Upper lobe of left lung (tissue), 6 donors: ENCODE results near the gene TMEM168. TPM values are rescaled to one million over a fixed set of nuclear protein-coding genes. Genes with fewer than 3 reads are reported as not detected.

Source experiments
- ATAC-seq, 2 donors: fragments of 200-7000 bp; cut with Tn5 transposase; one replicate each; pipeline ENCODE4 v1.9.1; 2022; ENCODE audit warnings: mild to moderate bottlenecking in 2 of 2, moderate library complexity in 2 of 2; ENCODE audit not compliant: low FRiP score in 2 of 2
- DNase-seq, 2 donors: peaks; one replicate each; pipeline ENCODE4 v3.0.0-alpha.2; 2019 to 2020
- H3K27ac ChIP-seq, 4 donors: fragments of 200-600 bp; sonication (generic); one replicate each; pipeline ENCODE4 v1.5.1; 2016 to 2019
- H3K27me3 ChIP-seq, 4 donors: fragments of 200-600 bp; sonication (generic); one replicate each; pipeline ENCODE4 v1.5.1; 2017 to 2019
- H3K36me3 ChIP-seq, 4 donors: fragments of 200-600 bp; sonication (generic); one replicate each; pipeline ENCODE4 v1.5.1; 2016 to 2019
- H3K4me1 ChIP-seq, 4 donors: fragments of 200-600 bp; sonication (generic); one replicate each; pipeline ENCODE4 v1.5.1; 2018 to 2019
- H3K4me3 ChIP-seq, 4 donors: fragments of 200-600 bp; sonication (generic); one replicate each; pipeline ENCODE4 v1.5.1; 2017 to 2019; ENCODE audit warnings: mild to moderate bottlenecking in 2 of 4, moderate library complexity in 1 of 4
- H3K9me3 ChIP-seq, 4 donors: fragments of 200-600 bp; sonication (generic); one replicate each; pipeline ENCODE4 v1.5.1; 2018 to 2019
- EP300 ChIP-seq, 4 donors: sonication (generic); formaldehyde crosslinking; IDR thresholded peaks; one replicate each; pipeline ENCODE4 v1.5.1; 2017; ENCODE audit warnings: antibody characterized with exemption in 4 of 4, control low read depth in 2 of 4
- POLR2A ChIP-seq, 4 donors: fragments of 450-650 bp; IDR thresholded peaks; one replicate each; pipeline ENCODE4 v1.5.1; 2016 to 2017; ENCODE audit warnings: antibody characterized with exemption in 4 of 4, mild to moderate bottlenecking in 2 of 4
- POLR2AphosphoS5 ChIP-seq, 2 donors: sonication (generic); formaldehyde crosslinking; IDR thresholded peaks; one replicate each; pipeline ENCODE4 v1.5.1; 2017; ENCODE audit warnings: antibody characterized with exemption in 2 of 2
- WGBS, 2 donors: methylation state at CpG; one replicate each; pipeline ENCODE4 v1.1.5; 2017 to 2018; 5-methylcytosine and 5-hydroxymethylcytosine counted together
- total RNA-seq, 6 donors: library from RNA; depleted of rRNA in 4 of 6; stranded (reverse); fragments of >200 nt in 4 of 6; gene quantifications; one replicate each; pipeline versions ENCODE4 v1.1.0 to v1.2.1, GENCODE V29; 2016 to 2021
- TF ChIP-seq, protein P1 (sequence below), 6 experiments: fragments of 450-650 bp in 4 of 6; fragments of 200-600 bp in 2 of 6; sonication (generic) in 2 of 6; IDR thresholded peaks; one replicate each; pipeline ENCODE4 v1.5.1; 2016 to 2019; ENCODE audit warnings: antibody characterized with exemption in 6 of 6
- donor health status: DM: no; HTN: no; CAD: no; lungs with moderate emphysema.
- donor health status: DM: no; HTN: yes; CAD: no; lungs with severe emphysema.

The TMEM168 gene
- total RNA-seq, 6 donors from 2014 or later: 9.5 to 33.0 (median 20.4) TPM

- Histone ChIP-seq H3K4me1 (peaks cover 0 to 3% (median 0%) of the 10 kb centered on the region in 4 donors), H3K9me3 (no peaks in the 10 kb centered on the region), H3K27ac (no peak overlapping the region), H3K36me3 (peaks cover 0 to 12% (median 6%) of the 10 kb centered on the region in 4 donors), H3K4me3 (no peak overlapping the region), H3K27me3 (no peaks in the 10 kb centered on the region)
- 93 to 94% methylated on average over 3 of the region's 3 CpGs for WGBS, 2 donors
- TF ChIP-seq POLR2AphosphoS5 (IDR thresholded peaks at IDR 0.05) (no peak), EP300 (IDR thresholded peaks at IDR 0.05) (no peak), POLR2A (IDR thresholded peaks at IDR 0.05) (no peak)
- TF ChIP-seq, protein P1, sequence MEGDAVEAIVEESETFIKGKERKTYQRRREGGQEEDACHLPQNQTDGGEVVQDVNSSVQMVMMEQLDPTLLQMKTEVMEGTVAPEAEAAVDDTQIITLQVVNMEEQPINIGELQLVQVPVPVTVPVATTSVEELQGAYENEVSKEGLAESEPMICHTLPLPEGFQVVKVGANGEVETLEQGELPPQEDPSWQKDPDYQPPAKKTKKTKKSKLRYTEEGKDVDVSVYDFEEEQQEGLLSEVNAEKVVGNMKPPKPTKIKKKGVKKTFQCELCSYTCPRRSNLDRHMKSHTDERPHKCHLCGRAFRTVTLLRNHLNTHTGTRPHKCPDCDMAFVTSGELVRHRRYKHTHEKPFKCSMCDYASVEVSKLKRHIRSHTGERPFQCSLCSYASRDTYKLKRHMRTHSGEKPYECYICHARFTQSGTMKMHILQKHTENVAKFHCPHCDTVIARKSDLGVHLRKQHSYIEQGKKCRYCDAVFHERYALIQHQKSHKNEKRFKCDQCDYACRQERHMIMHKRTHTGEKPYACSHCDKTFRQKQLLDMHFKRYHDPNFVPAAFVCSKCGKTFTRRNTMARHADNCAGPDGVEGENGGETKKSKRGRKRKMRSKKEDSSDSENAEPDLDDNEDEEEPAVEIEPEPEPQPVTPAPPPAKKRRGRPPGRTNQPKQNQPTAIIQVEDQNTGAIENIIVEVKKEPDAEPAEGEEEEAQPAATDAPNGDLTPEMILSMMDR (IDR thresholded peaks at IDR 0.05): no peak
- ATAC-seq: no peak
- DNase-seq: no peak
These were observed 8.6 kb downstream of the TMEM168 start for GRCh38 chr7:112781558-112781957.

DNA sequence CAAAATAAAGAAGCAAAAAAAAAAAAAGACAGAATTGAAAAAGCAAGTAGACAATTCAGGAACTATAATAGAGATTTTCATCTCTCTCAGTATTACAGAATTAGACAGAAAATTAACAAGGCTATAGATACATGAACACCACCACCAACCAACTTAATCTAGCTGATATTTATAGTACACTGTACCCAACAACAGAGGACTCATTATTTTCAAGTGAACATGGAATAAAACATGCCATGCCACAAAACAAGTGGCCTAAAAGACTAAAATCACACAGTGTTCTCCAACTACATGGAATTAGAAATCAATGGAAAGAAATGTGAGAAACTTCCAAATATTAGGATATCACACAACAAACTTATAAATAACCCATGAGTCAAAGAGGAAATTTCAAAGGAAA is 9.1 kb downstream of the TMEM168 start:
- TF ChIP-seq, protein P1 (IDR thresholded peaks at IDR 0.05): no peak
- TF ChIP-seq POLR2A (IDR thresholded peaks at IDR 0.05): no peak
- TF ChIP-seq EP300 (IDR thresholded peaks at IDR 0.05): no peak
- TF ChIP-seq POLR2AphosphoS5 (IDR thresholded peaks at IDR 0.05): no peak

GRCh38 chr7:112779667-112780066 is 10.5 kb downstream of the TMEM168 start:
- no peaks in the 10 kb centered on the region for H3K9me3 ChIP-seq
- DNase-seq (no peak), ATAC-seq (no peak)
- WGBS, 2 donors: 91 to 95% methylated on average over 4 of the region's 4 CpGs
- H3K27ac ChIP-seq: no peak overlapping the region
- H3K27me3 ChIP-seq: no peaks in the 10 kb centered on the region
- H3K4me1 ChIP-seq: peaks cover 0 to 3% (median 0%) of the 10 kb centered on the region in 4 donors
- TF ChIP-seq EP300 (IDR thresholded peaks at IDR 0.05) (no peak), POLR2A (IDR thresholded peaks at IDR 0.05) (no peak), POLR2AphosphoS5 (IDR thresholded peaks at IDR 0.05) (no peak)
- TF ChIP-seq, protein P1 (IDR thresholded peaks at IDR 0.05): no peak
- H3K36me3 ChIP-seq: peaks cover 0 to 11% (median 6%) of the 10 kb centered on the region in 4 donors
- H3K4me3 ChIP-seq: no peak overlapping the region

More for the DNA sequence above, 9.1 kb downstream of the TMEM168 start:
- H3K36me3 ChIP-seq: peaks cover 0 to 12% (median 6%) of the 10 kb centered on the region in 4 donors
- no peak overlapping the region for H3K4me3 ChIP-seq
- H3K4me1 ChIP-seq: peaks cover 0 to 3% (median 0%) of the 10 kb centered on the region in 4 donors
- no peak for DNase-seq
- H3K27me3 ChIP-seq: no peaks in the 10 kb centered on the region
- no peak overlapping the region for H3K27ac ChIP-seq
- no peak for ATAC-seq
- no peaks in the 10 kb centered on the region for H3K9me3 ChIP-seq

- H3K9me3 ChIP-seq: no peaks in the 10 kb centered on the region
- H3K4me3 ChIP-seq: no peak overlapping the region
- no peak for ATAC-seq
- H3K36me3 ChIP-seq: peaks cover 0 to 2% (median 0%) of the 10 kb centered on the region in 4 donors
- no peak for DNase-seq
- no peaks in the 10 kb centered on the region for H3K27me3 ChIP-seq
- no peak overlapping the region for H3K27ac ChIP-seq
- no peaks in the 10 kb centered on the region for H3K4me1 ChIP-seq
- TF ChIP-seq EP300 (IDR thresholded peaks at IDR 0.05): no peak
- no peak for TF ChIP-seq POLR2A (IDR thresholded peaks at IDR 0.05)
These were observed 12.8 kb downstream of the TMEM168 start for GRCh38 chr7:112777406-112777805.

- DNase-seq (no peak), ATAC-seq (no peak)
- Histone ChIP-seq H3K27ac (no peak overlapping the region), H3K27me3 (no peaks in the 10 kb centered on the region), H3K9me3 (no peaks in the 10 kb centered on the region), H3K36me3 (peaks cover 0 to 13% (median 0%) of the 10 kb centered on the region in 4 donors), H3K4me1 (no peaks in the 10 kb centered on the region), H3K4me3 (no peak overlapping the region)
- WGBS, 2 donors: 48 to 64% methylated on average over 1 of the region's 1 CpG
- TF ChIP-seq, protein P1 (IDR thresholded peaks at IDR 0.05): no peak
- TF ChIP-seq EP300 (IDR thresholded peaks at IDR 0.05) (no peak), POLR2AphosphoS5 (IDR thresholded peaks at IDR 0.05) (no peak), POLR2A (IDR thresholded peaks at IDR 0.05) (no peak)
These were observed 19.0 kb downstream of the TMEM168 start for GRCh38 chr7:112771166-112771565.
